Astrocyte of the cerebellum (primary cell): Measurements from ENCODE around the gene ISYNA1.

Source experiments
- DNase-seq: peaks from one replicate; pipeline ENCODE4 v3.0.0-alpha.2; 2011; ENCODE audit warnings: low read depth
- H3K4me3 ChIP-seq: 2 replicates; pipeline ENCODE4 v1.5.1; 2011; ENCODE audit warnings: mild to moderate bottlenecking, low read depth, low read length, moderate library complexity
- in situ Hi-C: cut with HindIII; loops from 2 replicates; pipeline ENCODE4 v1.10.0; 2017; ENCODE audit warnings: low sequenced_read_pairs
- TF ChIP-seq, protein P1 (sequence below): IDR thresholded peaks from 2 replicates; pipeline ENCODE4 v1.5.1; 2012; ENCODE audit warnings: low read length, low read depth, moderate library complexity, mild to moderate bottlenecking; ENCODE audit errors: missing control alignments

Gene ISYNA1

DNA sequence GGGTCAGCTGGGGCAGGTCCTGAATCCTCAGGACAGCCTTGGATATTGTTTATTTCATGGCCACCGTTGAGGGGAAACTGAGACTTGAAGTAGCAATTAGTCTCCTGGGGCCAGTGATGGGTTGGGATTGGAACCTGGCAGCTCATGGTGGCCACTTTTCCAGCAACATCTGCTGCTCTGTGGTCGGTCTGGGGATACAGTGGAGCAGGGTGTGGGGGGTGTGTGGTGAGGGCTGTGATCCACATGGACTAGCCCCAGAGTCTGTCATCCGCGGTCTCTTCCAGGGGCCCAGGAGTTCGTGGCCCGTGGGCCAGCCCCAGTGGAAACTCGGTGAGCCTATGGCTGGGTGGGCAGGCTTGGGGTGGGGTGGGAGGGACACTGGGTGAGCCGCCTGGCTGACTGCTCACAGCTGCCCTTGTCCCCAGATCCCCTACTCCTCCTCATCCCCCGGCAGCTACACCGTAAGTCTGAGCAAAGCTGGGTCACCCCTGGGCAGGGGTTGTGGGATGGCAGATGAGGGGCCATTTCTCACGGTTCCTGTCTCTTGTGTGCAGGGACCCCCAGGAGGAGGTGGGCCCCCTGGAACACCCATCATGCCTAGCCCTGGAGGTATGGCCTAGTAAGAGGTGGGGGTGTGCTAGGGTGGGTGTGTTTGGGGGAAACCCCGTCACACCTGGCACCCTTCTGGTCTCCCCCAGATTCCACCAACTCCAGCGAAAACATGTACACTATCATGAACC is 5.5 kb downstream of the ISYNA1 start:
- peak overlapping the region; percentile 39 for H3K4me3 ChIP-seq
- DNase-seq = no peak
- TF ChIP-seq, protein P1, sequence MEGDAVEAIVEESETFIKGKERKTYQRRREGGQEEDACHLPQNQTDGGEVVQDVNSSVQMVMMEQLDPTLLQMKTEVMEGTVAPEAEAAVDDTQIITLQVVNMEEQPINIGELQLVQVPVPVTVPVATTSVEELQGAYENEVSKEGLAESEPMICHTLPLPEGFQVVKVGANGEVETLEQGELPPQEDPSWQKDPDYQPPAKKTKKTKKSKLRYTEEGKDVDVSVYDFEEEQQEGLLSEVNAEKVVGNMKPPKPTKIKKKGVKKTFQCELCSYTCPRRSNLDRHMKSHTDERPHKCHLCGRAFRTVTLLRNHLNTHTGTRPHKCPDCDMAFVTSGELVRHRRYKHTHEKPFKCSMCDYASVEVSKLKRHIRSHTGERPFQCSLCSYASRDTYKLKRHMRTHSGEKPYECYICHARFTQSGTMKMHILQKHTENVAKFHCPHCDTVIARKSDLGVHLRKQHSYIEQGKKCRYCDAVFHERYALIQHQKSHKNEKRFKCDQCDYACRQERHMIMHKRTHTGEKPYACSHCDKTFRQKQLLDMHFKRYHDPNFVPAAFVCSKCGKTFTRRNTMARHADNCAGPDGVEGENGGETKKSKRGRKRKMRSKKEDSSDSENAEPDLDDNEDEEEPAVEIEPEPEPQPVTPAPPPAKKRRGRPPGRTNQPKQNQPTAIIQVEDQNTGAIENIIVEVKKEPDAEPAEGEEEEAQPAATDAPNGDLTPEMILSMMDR = no peak
- in situ Hi-C loops = no loop called here

DNA sequence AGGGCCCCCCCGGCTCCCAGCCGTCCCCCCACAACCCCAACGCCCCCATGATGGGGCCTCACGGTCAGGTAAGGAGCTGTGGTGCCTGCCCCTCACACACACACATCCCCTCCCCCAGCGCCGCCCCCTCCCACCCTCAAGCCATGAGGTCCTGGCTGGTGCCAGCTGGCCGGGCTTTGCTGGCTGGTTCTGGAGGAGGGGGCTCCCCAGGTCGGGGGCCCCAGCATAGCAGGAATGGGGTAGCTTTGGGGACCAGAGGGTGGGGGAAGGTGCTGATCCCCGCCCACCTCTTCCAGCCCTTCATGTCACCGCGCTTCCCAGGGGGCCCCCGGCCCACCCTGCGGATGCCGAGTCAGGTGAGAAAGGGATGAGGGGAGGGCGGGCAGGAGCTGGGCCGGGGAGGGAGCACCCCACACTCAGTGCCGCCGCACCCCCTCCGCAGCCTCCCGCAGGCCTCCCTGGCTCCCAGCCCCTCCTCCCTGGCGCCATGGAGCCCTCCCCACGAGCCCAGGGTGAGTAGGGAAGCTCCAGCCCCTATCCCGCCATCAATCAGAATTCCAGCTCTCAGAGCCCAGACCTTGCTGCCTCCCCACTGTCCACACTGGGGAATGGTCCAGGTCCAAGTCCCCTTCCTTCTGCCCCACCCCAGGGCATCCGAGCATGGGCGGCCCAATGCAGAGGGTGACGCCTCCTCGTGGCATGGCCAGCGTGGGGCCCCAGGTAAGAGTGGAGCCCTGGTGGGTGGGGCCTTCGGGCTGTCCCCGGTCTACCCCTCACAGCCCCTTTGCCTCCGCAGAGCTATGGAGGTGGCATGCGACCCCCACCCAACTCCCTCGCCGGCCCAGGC is 6.4 kb downstream of the ISYNA1 start:
- TF ChIP-seq, protein P1 = no peak
- in situ Hi-C loops = no loop called here
- no peak overlapping the region for H3K4me3 ChIP-seq

DNA sequence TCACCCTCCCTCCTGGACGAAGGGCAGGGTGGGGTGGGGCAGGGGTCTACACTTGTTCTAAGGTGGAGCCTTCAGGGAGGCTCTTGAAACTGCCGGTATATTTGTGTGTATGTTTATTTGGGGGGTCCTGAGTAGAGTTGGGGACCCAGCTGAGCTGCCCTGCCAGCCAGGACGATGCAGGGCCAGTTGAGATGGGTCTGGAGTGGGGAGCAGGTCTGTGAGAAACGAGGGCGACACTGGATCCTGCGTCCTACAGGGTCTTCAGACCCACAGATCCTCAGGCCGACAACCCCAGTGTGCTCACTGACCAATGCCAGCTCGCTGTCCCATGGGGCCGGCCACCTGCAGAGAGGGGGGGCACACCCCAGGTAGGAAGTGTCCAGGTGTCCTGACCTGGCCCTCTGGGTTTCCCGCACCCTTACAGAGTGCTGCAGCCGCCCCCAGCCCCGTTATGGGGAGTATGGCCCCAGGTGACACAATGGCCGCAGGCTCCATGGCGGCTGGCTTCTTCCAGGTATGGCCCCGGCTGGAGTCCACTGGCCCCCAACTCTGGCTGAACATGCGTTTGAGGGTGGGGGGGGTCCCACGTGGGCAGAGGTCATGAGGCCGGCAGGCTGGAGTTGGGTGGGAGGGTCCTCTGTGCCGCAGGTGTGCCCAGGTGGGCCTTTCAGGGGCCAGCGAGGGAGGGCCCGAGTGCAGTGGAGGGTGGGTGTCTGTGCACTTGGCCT is 7.4 kb downstream of the ISYNA1 start:
- H3K4me3 ChIP-seq = no peak overlapping the region

More for the DNA sequence above, 6.4 kb downstream of the ISYNA1 start:
- DNase-seq = no peak

DNA sequence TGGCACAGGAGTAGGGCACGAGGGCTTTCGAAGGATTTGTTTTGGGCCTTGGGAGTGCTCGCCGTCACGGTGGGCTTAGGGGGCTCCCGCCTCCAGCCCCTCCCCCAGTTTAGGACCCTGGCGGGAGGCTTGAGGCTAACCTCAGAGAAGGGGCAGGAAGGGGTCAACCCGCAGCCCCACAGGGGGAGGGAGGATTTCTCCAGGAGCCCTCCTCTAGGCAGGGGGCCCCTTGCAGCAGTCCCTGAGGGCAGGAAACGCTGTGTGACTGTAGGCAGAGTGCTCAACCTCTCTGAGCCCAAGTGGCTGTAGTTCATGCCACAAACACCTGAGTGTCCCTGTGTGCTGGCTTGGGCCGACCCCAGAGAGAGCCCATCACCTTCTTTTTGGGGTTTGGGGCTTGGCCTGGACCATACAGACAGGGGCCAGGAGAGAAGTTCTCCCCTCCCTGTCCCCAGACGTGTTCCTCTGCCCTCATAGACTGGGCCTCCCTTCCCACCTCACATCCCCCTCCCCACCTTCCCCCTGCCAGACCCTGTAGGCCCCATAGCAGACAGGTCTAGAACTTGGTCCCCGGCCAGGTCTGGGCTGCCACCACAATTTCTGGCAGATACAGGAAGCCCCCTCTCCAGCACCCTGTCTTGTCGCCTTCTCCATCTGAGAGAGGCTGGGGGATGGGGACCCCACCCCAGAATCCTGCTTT is 8.1 kb downstream of the ISYNA1 start:
- H3K4me3 ChIP-seq = peak overlapping the region; percentile 34
- in situ Hi-C loops = no loop called here
- TF ChIP-seq, protein P1 = no peak
- no peak for DNase-seq

More for the DNA sequence above, 7.4 kb downstream of the ISYNA1 start:
- in situ Hi-C loops = no loop called here
- TF ChIP-seq, protein P1 = no peak
- DNase-seq = no peak

DNA sequence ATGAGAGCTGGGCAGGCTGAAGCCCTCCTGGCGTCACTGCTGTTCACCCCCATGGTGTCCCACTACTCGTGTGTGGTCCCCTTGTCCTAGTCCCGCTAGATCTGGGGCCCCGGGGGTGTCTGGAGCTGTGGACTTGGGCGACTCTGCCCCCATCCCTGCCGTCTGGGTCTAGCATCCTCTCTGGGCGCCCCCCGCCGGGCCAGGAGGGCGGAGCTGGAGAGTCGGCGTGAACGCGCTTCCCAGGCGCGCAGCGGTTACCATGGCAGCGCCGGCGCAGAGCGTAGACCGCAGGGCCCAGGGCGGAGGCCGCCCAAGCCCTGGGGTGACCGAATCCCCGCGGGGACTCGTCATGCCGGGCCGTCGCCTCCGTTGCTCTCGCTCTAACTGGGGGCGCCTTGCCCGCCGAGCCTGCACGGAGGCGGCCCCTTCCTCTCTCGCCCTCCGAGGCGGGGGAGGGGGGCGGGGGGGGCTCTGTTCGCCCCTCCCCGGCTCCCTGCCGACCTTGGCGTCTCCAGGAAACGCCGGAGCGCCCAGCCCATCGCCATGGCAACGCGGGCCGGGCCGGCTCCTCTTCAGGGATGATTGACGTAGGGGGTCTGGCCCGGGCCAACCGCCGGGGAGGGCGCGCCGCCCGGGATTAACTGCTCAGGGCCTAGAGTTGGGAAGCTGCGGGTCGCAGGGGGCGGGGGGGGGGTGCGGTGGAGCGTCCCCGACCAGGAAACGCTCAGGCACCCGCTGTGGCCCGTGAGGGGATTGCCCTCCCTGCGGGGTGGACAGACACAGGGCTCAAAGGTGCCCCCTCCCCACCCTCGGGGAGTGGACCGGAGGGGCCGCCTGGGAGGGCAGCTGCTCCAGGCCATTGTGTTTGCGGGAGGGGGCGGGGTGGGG is 8.9 kb downstream of the ISYNA1 start:
- peak; percentile 66 for DNase-seq
- TF ChIP-seq, protein P1 = no peak
- H3K4me3 ChIP-seq = peak overlapping the region; percentile 34
- in situ Hi-C loops = no loop called here
